ENCODE measurements around the gene SGIP1. TPM values are rescaled to one million over a fixed set of nuclear protein-coding genes. Genes with fewer than 3 reads are reported as not detected.

Gene SGIP1
- total RNA-seq, 1 donor from 2014 or later: 5.3 TPM

- Mint-ChIP-seq H3K27me3 (ENCODE audit: low read depth) (no peaks in the 10 kb centered on the region), H3K36me3 (ENCODE audit: low read depth) (no peaks in the 10 kb centered on the region), H3K27ac (ENCODE audit: unreplicated experiment) (no peak overlapping the region), H3K4me3 (no peak overlapping the region), H3K9me3 (peaks cover 4% of the 10 kb centered on the region), H3K4me1 (no peaks in the 10 kb centered on the region)
- no peak for DNase-seq (ENCODE audit: low read depth, low spot score)
- TF ChIP-seq, protein P1, sequence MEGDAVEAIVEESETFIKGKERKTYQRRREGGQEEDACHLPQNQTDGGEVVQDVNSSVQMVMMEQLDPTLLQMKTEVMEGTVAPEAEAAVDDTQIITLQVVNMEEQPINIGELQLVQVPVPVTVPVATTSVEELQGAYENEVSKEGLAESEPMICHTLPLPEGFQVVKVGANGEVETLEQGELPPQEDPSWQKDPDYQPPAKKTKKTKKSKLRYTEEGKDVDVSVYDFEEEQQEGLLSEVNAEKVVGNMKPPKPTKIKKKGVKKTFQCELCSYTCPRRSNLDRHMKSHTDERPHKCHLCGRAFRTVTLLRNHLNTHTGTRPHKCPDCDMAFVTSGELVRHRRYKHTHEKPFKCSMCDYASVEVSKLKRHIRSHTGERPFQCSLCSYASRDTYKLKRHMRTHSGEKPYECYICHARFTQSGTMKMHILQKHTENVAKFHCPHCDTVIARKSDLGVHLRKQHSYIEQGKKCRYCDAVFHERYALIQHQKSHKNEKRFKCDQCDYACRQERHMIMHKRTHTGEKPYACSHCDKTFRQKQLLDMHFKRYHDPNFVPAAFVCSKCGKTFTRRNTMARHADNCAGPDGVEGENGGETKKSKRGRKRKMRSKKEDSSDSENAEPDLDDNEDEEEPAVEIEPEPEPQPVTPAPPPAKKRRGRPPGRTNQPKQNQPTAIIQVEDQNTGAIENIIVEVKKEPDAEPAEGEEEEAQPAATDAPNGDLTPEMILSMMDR (conservative IDR thresholded peaks at IDR 0.05): no peak
Measured at GRCh38 chr1:66596191-66596590, 62.2 kb downstream of the SGIP1 start.

- DNase-seq (ENCODE audit: low read depth, low spot score): no peak
- H3K36me3 Mint-ChIP-seq (ENCODE audit: low read depth): no peaks in the 10 kb centered on the region
- H3K27me3 Mint-ChIP-seq (ENCODE audit: low read depth): no peaks in the 10 kb centered on the region
- no peak overlapping the region for H3K27ac Mint-ChIP-seq (ENCODE audit: unreplicated experiment)
- no peaks in the 10 kb centered on the region for H3K4me1 Mint-ChIP-seq
- peaks cover 4% of the 10 kb centered on the region for H3K9me3 Mint-ChIP-seq
- no peak overlapping the region for H3K4me3 Mint-ChIP-seq
- TF ChIP-seq, protein P1 (conservative IDR thresholded peaks at IDR 0.05): no peak
Measured at GRCh38 chr1:66597500-66597899, 63.5 kb downstream of the SGIP1 start.

DNA sequence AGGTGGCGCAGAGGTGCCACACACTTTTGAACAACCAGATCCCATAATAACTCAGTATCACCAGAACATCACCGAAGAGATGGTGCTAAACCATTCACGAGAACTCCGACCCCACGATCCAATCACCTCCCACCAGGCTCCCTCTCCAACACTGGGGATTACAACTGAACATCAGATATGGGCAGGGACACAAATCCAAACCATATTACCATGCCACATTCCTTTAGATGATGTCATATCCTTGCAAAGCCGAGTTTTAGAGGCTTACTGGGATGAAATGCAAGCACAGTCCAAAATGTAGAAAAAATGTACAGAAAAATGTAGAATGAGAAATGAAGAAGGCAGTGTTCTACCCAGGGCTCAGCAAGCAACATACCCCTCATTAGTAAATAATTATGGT, 64.7 kb downstream of the SGIP1 start:
- TF ChIP-seq, protein P1 (conservative IDR thresholded peaks at IDR 0.05): no peak
- Mint-ChIP-seq H3K4me3 (no peak overlapping the region), H3K27me3 (ENCODE audit: low read depth) (no peaks in the 10 kb centered on the region), H3K4me1 (no peaks in the 10 kb centered on the region), H3K27ac (ENCODE audit: unreplicated experiment) (no peak overlapping the region), H3K36me3 (ENCODE audit: low read depth) (no peaks in the 10 kb centered on the region), H3K9me3 (peaks cover 4% of the 10 kb centered on the region)
- no peak for DNase-seq (ENCODE audit: low read depth, low spot score)

- DNase-seq (ENCODE audit: low read depth, low spot score): no peak
- TF ChIP-seq, protein P1 (conservative IDR thresholded peaks at IDR 0.05): no peak
- H3K9me3 Mint-ChIP-seq: peaks cover 4% of the 10 kb centered on the region
- H3K4me3 Mint-ChIP-seq: no peak overlapping the region
- H3K4me1 Mint-ChIP-seq: no peaks in the 10 kb centered on the region
- no peaks in the 10 kb centered on the region for H3K27me3 Mint-ChIP-seq (ENCODE audit: low read depth)
- H3K36me3 Mint-ChIP-seq (ENCODE audit: low read depth): no peaks in the 10 kb centered on the region
- H3K27ac Mint-ChIP-seq (ENCODE audit: unreplicated experiment): no peak overlapping the region
Measured at GRCh38 chr1:66599346-66599745, 65.4 kb downstream of the SGIP1 start.

- Mint-ChIP-seq H3K4me1 (no peaks in the 10 kb centered on the region), H3K4me3 (no peak overlapping the region), H3K36me3 (ENCODE audit: low read depth) (no peaks in the 10 kb centered on the region), H3K27ac (ENCODE audit: unreplicated experiment) (no peak overlapping the region), H3K27me3 (ENCODE audit: low read depth) (no peaks in the 10 kb centered on the region), H3K9me3 (peaks cover 4% of the 10 kb centered on the region)
- TF ChIP-seq, protein P1 (conservative IDR thresholded peaks at IDR 0.05): no peak
- no peak for DNase-seq (ENCODE audit: low read depth, low spot score)
Measured at GRCh38 chr1:66599899-66600737, 66.2 kb downstream of the SGIP1 start.

Data from neural crest cell (in vitro differentiated cells).